Liver (tissue), 3 donors: ENCODE results near the gene SIK2.

Experiments used
- CTCF ChIP-seq: fragments of 150-350 bp; IDR thresholded peaks from 2 replicates; pipeline ENCODE4 v1.5.1; 2017; ENCODE audit warnings: improper control_type of control experiment, low read depth, low read length; ENCODE audit not compliant: missing input control
- FOXA1 ChIP-seq: IDR thresholded peaks from 2 replicates; pipeline ENCODE4 v1.6.1; 2016; ENCODE audit warnings: antibody characterized with exemption
- GABPA ChIP-seq, 2 donors: IDR thresholded peaks in 1 of 2; conservative IDR thresholded peaks in 1 of 2; 2 replicates each; pipeline ENCODE4 v1.6.1; 2016; ENCODE audit warnings: antibody characterized with exemption in 2 of 2, mild to moderate bottlenecking in 1 of 2, moderate library complexity in 1 of 2
- YY1 ChIP-seq: IDR thresholded peaks from 2 replicates; pipeline ENCODE4 v1.6.1; 2016; ENCODE audit warnings: antibody characterized with exemption, mild to moderate bottlenecking
- donor health status: healthy.
- donor health status: healthy.

- TF ChIP-seq CTCF (no peak), FOXA1 (no peak), YY1 (peak; percentile 66), GABPA (IDR thresholded peaks at IDR 0.05 in 1 of 2, conservative IDR thresholded peaks at IDR 0.05 in 1 of 2) (no peak)
These were observed 133.2 kb downstream of the SIK2 start for GRCh38 chr11:111735262-111736116.
